ENCODE results near the gene ANKLE1.

Gene ANKLE1

GRCh38 chr19:17235300-17235970, 46.3 kb upstream of the ANKLE1 start (continued):
- TF ChIP-seq, protein P1, sequence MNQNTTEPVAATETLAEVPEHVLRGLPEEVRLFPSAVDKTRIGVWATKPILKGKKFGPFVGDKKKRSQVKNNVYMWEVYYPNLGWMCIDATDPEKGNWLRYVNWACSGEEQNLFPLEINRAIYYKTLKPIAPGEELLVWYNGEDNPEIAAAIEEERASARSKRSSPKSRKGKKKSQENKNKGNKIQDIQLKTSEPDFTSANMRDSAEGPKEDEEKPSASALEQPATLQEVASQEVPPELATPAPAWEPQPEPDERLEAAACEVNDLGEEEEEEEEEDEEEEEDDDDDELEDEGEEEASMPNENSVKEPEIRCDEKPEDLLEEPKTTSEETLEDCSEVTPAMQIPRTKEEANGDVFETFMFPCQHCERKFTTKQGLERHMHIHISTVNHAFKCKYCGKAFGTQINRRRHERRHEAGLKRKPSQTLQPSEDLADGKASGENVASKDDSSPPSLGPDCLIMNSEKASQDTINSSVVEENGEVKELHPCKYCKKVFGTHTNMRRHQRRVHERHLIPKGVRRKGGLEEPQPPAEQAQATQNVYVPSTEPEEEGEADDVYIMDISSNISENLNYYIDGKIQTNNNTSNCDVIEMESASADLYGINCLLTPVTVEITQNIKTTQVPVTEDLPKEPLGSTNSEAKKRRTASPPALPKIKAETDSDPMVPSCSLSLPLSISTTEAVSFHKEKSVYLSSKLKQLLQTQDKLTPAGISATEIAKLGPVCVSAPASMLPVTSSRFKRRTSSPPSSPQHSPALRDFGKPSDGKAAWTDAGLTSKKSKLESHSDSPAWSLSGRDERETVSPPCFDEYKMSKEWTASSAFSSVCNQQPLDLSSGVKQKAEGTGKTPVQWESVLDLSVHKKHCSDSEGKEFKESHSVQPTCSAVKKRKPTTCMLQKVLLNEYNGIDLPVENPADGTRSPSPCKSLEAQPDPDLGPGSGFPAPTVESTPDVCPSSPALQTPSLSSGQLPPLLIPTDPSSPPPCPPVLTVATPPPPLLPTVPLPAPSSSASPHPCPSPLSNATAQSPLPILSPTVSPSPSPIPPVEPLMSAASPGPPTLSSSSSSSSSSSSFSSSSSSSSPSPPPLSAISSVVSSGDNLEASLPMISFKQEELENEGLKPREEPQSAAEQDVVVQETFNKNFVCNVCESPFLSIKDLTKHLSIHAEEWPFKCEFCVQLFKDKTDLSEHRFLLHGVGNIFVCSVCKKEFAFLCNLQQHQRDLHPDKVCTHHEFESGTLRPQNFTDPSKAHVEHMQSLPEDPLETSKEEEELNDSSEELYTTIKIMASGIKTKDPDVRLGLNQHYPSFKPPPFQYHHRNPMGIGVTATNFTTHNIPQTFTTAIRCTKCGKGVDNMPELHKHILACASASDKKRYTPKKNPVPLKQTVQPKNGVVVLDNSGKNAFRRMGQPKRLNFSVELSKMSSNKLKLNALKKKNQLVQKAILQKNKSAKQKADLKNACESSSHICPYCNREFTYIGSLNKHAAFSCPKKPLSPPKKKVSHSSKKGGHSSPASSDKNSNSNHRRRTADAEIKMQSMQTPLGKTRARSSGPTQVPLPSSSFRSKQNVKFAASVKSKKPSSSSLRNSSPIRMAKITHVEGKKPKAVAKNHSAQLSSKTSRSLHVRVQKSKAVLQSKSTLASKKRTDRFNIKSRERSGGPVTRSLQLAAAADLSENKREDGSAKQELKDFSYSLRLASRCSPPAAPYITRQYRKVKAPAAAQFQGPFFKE (tag by site-specific recombination; IDR thresholded peaks at IDR 0.05; ENCODE audit: borderline replicate concordance): no peak
- TF ChIP-seq BCL11B (tag by site-specific recombination; IDR thresholded peaks at IDR 0.05; ENCODE audit: low read depth) (peak; percentile 62), ZNF148 (tag by site-specific recombination; IDR thresholded peaks at IDR 0.05; ENCODE audit: borderline replicate concordance) (no peak), ZNF513 (tag by site-specific recombination; IDR thresholded peaks at IDR 0.05) (peak; percentile 13; the same call in 1 of the 2 replicates), ZBTB17 (tag by site-specific recombination; IDR thresholded peaks at IDR 0.05) (no peak), IKZF3 (tag by site-specific recombination; IDR thresholded peaks at IDR 0.05) (0 out of 2 replicates have a peak, but pooled peaks have one; percentile 6), KLF7 (tag by site-specific recombination; IDR thresholded peaks at IDR 0.05; ENCODE audit: borderline replicate concordance) (no peak), ZNF660 (tag by site-specific recombination; IDR thresholded peaks at IDR 0.05) (peak; percentile 85), ZNF174 (tag by site-specific recombination; IDR thresholded peaks at IDR 0.05) (no peak), ZNF175 (tag by site-specific recombination; IDR thresholded peaks at IDR 0.05) (no peak), AEBP2 (tag by site-specific recombination; IDR thresholded peaks at IDR 0.05; ENCODE audit: borderline replicate concordance) (no peak), ZNF114 (tag by site-specific recombination; IDR thresholded peaks at IDR 0.05) (no peak), ZNF654 (tag by site-specific recombination; IDR thresholded peaks at IDR 0.05; ENCODE audit: low read depth) (no peak), ZNF776 (tag by site-specific recombination; IDR thresholded peaks at IDR 0.05; ENCODE audit: borderline replicate concordance) (no peak), ZNF501 (tag by site-specific recombination; IDR thresholded peaks at IDR 0.05) (no peak), YY2 (tag by site-specific recombination; IDR thresholded peaks at IDR 0.05) (peak; percentile 62; the same call in 1 of the 2 replicates)
- TF ChIP-seq, protein P2, sequence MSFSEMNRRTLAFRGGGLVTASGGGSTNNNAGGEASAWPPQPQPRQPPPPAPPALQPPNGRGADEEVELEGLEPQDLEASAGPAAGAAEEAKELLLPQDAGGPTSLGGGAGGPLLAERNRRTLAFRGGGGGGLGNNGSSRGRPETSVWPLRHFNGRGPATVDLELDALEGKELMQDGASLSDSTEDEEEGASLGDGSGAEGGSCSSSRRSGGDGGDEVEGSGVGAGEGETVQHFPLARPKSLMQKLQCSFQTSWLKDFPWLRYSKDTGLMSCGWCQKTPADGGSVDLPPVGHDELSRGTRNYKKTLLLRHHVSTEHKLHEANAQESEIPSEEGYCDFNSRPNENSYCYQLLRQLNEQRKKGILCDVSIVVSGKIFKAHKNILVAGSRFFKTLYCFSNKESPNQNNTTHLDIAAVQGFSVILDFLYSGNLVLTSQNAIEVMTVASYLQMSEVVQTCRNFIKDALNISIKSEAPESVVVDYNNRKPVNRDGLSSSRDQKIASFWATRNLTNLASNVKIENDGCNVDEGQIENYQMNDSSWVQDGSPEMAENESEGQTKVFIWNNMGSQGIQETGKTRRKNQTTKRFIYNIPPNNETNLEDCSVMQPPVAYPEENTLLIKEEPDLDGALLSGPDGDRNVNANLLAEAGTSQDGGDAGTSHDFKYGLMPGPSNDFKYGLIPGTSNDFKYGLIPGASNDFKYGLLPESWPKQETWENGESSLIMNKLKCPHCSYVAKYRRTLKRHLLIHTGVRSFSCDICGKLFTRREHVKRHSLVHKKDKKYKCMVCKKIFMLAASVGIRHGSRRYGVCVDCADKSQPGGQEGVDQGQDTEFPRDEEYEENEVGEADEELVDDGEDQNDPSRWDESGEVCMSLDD (tag by site-specific recombination; IDR thresholded peaks at IDR 0.05): peak; percentile 70; the same call in 1 of the 2 replicates
- TF ChIP-seq, protein P3, sequence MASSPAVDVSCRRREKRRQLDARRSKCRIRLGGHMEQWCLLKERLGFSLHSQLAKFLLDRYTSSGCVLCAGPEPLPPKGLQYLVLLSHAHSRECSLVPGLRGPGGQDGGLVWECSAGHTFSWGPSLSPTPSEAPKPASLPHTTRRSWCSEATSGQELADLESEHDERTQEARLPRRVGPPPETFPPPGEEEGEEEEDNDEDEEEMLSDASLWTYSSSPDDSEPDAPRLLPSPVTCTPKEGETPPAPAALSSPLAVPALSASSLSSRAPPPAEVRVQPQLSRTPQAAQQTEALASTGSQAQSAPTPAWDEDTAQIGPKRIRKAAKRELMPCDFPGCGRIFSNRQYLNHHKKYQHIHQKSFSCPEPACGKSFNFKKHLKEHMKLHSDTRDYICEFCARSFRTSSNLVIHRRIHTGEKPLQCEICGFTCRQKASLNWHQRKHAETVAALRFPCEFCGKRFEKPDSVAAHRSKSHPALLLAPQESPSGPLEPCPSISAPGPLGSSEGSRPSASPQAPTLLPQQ (tag by site-specific recombination; IDR thresholded peaks at IDR 0.05): peak; percentile 31; the same call in 1 of the 2 replicates
- TF ChIP-seq, protein P4, sequence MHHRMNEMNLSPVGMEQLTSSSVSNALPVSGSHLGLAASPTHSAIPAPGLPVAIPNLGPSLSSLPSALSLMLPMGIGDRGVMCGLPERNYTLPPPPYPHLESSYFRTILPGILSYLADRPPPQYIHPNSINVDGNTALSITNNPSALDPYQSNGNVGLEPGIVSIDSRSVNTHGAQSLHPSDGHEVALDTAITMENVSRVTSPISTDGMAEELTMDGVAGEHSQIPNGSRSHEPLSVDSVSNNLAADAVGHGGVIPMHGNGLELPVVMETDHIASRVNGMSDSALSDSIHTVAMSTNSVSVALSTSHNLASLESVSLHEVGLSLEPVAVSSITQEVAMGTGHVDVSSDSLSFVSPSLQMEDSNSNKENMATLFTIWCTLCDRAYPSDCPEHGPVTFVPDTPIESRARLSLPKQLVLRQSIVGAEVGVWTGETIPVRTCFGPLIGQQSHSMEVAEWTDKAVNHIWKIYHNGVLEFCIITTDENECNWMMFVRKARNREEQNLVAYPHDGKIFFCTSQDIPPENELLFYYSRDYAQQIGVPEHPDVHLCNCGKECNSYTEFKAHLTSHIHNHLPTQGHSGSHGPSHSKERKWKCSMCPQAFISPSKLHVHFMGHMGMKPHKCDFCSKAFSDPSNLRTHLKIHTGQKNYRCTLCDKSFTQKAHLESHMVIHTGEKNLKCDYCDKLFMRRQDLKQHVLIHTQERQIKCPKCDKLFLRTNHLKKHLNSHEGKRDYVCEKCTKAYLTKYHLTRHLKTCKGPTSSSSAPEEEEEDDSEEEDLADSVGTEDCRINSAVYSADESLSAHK (tag by site-specific recombination; IDR thresholded peaks at IDR 0.05): no peak

Measured in HEK293 (cell line).